Left cardiac atrium (tissue), 4 donors: ENCODE data around the gene ARSG. TPM values are rescaled to one million over a fixed set of nuclear protein-coding genes. Genes with fewer than 3 reads are reported as not detected.
A peak's percentile ranks its signal among the peaks of the same experiment; 100 is the strongest.

Source experiments
- ATAC-seq, 2 donors: fragments of 200-7000 bp; cut with Tn5 transposase; one replicate each; pipeline ENCODE4 v1.9.1; 2020; ENCODE audit warnings: mild to moderate bottlenecking in 2 of 2, moderate library complexity in 2 of 2
- DNase-seq: peaks from one replicate; pipeline ENCODE4 v3.0.0-alpha.2; 2020
- intact Hi-C, 2 donors: fragments of 100-400 bp; cut with DNase I; formaldehyde crosslinking; loops; one replicate each; pipeline versions ENCODE4 v1.14.1 to v1.15.1; 2022 to 2023
- total RNA-seq, 2 donors: library from RNA; stranded (reverse); fragmentation: NEBNext Ultra II Directional; extraction: Animal tissue kit (Norgen Biotek cat#: 25700); gene quantifications; one replicate each; pipeline ENCODE4 v1.2.1, GENCODE V29; 2021
- donor health status: DM: no; HTN: yes; CAD: no.
- donor health status: DM: no; HTN: yes; CAD: no; lungs with severe emphysema.
- donor health status: DM: yes; HTN: yes; CAD: no.
- donor health status: Dilated cardiomyopathy.

Gene ARSG
- total RNA-seq, 2 donors from 2014 or later, result 5.9 to 6.9 TPM

DNA sequence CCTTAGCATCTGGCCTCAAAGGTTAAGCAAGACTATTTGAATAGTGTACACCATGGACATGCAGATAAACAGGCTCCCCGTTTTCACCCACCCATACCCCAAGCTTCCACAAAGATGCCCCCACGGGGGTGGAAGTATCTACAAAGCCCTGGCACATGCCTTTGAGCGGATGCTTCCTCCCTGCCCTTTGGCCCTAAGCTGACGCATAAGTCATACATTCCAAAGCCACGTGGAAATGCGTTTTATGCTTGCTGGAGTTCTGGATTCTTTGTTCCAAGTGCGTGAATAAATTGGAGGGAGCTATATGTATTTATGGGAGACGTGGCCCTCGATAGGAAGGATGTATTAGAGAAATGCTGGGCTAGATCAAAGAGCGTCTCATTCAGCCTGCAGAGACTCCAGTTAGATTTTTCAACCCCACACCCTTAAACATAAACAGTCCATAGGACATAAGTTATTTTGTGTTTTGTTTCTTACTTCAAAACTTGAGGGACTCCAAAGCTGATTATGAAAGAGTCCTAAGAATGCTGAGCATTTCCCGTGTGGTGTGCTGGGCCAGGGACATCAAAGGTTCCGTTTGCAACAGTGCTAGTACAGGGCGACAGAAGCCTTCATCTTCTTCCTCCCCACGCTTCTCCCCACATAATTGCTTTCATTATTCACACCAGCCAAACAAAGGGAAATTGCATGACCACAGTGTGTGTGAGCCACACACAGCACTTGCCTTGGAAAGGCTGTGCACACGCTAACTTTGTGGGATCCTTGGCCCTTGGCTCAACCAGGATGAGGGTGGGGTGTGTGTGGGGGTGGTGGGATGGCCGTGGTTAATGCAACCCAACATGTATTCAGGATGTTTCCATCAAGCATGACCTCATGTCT lies 92.4 kb downstream of the ARSG start:
- peak; percentile 62 for DNase-seq
- peak in 1 of 2 donors; percentile 5 for ATAC-seq
- intact Hi-C loops, result no loop called here

DNA sequence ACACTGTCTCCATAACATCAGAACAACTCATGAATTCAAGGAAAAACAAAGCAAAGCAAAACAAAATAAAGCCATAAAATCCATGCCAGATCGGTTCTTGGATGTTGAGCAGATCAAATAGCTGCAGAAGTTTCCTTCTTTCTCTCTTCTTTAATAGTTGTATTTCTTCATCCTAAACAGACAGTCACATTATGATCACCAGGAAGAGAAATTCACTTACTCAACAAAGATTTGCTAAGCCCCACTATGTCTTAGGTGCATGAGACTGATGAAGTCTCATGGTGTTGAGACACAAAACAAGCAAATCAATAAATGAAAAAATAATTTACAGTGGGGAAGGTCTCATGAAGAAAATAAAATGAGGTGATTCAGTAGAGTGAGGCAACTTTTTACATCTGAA lies 93.2 kb downstream of the ARSG start:
- intact Hi-C loops, result no loop called here
- no peak for DNase-seq
- no peak for ATAC-seq

DNA sequence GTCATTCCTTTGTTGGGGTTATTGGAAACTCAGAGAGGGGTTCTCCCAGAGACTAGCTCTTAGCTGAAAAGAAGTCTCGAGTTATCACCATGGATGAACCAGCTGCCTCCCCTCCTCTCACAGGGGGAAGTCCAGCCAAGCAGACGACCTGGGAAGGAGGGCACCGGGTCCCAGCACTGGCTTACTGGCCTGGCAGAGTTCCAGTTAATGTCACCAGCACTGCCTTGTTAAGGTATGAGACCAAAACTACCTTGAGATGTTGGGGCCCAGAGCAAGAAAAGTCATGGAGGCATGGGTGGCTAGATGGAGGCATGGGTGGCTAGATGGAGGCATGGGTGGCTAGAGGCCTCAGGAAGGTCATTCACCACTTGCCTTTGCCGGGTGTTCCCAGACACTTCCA lies 93.6 kb downstream of the ARSG start:
- no peak for ATAC-seq
- intact Hi-C loops, result no loop called here
- DNase-seq, result no peak

DNA sequence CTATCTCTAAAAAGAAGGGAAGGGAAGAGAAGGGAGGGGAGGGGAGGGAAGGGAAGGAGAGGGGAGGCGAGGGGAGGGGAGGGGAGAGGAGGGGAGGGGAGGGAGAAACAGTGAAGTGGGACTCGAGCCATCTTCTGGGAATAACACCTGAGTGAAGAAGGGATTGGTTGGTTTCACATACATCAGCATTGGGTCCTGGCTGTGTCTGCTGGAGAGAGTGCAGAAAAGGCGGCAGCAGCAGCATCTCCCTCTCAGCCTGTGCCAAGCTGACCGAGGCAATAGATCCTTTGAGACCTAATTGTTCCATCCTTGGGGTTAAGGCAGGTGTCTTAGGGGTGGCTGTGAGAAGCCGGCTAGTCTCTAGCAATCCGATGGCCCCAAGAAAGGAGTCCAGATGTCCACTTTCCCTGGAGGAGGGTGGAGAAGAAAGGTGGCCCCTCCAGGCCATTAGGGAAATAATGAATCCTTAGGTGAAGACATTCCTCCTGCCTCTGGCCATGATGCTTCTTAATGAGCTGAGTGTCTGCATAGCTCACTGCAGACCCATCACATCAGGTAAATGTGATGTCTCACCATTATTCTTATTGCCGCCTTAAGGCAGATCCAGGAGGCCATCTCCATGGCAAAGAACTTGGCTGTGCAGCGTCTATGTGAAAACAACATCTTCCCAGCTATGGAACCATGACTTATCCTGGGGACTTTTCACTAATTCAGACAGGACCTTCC lies 94.4 kb downstream of the ARSG start:
- ATAC-seq (no peak), DNase-seq (no peak)
- intact Hi-C loops, result no loop called here

DNA sequence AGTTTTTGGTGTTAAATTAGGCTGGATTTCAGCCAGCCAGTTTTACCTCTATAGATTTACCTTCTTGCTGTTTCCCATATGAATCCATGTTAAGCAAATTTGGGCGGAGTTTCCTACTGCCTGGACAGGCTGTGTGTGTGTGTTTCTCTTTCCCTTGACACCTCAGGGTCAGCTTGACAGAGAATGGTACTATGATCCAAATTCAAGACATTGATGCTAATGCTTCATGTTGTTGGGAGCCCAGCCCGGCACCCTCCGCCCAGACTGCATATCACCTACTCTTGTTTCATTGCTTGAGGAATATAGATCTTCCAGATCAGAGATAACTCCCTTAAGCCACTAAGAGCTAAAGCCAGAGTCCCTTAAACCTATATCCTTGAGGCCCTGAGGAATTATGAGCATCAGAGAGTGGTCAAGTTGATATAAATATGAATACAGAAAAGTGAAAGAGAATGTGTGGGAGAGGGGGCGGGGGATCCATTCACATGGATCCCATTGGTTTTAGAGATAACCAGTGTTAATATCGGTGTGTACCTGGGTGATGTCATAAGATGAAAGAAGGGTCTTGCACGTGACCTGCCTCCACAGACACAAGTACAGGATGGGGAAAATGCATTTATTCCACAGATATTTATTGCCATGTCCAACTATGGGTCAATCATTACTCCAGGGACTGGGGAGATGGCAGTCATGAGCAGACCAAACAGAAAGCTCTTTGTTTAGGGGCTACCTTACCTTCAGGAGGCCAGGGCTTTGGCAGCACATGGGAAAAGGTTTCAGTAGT lies 96.3 kb downstream of the ARSG start:
- no peak for ATAC-seq
- DNase-seq, result no peak
- intact Hi-C loops, result no loop called here

DNA sequence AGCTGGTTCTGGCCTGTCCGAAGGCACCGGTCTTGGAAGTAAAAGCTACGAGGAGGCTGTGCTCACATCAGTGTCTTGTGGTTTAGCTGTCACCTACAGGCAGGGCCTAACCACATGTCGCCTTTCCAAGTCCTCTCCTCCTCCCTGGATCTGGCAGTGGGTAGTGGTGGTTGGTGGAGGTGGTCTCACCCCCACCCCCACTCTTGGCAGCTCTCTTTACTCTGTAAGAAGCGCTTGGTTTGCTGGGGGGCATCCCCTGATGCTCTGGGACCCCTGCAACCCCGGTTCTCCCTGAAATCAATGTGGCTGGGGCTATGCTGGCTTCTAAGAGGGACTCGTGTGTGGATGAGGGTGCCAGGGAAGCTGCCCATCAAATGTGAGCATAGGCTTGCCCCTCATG lies 97.7 kb downstream of the ARSG start:
- DNase-seq, result no peak
- intact Hi-C loops, result no loop called here
- no peak for ATAC-seq

DNA sequence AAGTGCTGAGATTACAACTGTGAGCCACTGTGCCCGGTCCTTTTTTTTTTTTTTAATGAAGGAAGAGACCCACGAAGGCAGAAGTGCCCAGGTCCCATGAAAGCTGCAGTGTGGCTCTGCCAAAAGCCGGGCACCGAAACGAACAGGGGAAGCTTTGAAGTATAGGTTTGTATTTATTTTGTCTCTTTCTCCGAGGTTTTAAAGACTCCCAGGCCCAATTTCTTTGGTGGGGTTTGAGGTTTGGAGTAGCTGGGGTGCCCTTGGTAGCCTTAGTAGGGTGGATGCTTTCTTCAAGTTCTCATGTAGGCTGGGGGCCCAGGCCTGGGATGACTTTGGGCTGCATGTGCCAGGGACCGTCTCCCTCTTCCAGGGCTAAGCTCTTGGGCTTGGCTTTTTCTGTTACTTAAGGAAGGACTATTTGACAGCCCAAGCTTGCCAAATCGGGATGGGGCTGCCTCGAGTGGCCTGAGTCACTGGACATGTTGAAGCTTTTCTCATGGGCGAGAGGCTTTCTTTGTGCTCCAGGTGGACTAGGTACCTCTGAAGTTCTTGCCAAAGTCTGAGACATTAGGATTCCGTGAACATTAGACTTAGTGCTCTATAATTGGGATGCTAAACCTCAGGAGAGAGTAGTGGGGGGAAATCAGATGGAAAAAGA lies 99.7 kb downstream of the ARSG start:
- intact Hi-C loops, result no loop called here
- ATAC-seq (peak in 1 of 2 donors; percentile 24), DNase-seq (no peak)

DNA sequence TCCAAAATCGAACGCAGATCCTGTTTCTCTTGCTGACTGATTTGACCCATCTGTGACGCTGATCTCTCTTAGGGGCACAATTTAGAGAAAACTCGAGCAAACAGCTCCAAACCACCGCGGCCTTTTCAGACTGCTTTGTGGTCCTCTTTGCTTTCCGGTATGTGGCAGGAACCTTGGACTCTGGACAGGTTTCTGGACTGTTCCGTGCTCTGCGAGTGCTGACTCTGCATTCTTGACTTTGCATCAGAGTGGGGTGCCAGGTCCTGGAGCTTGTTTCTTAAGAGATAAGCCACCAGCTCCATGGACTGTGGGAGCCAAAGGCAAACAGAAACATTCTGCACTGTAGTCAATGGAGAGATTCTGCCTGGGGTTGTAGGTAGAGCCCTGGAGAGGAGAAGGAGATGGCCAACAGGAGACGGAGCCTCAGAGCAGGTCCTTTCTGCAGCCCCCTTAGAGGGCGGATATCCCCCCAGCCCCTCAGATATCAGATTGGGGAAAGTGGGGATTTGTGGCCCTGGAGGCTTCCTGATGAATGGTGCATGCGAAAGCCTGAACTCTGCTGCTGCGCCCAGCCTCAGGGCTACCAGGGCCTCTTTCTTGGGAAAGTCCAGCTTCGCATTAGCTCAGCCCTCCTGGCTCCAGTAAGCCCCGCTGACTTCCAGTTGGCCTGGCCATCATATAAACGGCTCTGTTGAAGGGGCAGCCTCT lies 100.4 kb downstream of the ARSG start:
- intact Hi-C loops, result no loop called here
- no peak for DNase-seq
- peak in 1 of 2 donors; percentile 68 for ATAC-seq

DNA sequence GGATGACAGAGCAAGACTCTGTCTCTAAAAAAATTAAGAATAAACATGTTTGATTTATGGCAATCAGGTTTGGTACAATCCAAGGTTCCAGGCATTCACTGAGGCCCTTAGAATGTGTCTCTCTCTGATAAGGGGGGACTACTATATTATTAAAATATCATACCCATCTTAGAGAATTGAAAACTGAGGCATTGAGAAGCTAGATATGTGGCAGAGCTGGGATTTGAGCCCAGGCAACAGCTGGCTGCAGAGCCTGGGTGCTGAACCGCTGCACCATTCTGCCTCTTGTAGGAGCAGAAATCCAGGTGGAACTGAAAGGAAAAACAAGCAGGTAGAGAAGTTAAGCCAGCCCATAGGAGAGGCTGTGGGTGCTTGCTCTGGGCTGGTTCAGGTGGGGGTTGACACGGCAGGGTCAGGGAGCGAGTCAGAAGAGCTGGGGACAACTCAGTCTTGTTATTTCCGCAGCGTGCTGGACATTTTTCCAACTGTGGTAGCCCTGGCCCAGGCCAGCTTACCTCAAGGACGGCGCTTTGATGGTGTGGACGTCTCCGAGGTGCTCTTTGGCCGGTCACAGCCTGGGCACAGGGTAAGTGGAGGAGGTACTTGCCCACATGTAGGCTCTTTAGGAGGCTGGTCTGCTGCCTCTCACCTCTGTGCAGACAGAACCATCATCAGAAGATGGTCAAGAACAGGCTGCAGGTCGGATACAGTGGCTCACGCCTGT lies 103.5 kb downstream of the ARSG start:
- intact Hi-C loops, result loop anchor here (5.0 kb wide), 1 partner anchor 132 kb away; no protein-coding TSS in a partner anchor
- DNase-seq, result no peak
- ATAC-seq, result no peak

DNA sequence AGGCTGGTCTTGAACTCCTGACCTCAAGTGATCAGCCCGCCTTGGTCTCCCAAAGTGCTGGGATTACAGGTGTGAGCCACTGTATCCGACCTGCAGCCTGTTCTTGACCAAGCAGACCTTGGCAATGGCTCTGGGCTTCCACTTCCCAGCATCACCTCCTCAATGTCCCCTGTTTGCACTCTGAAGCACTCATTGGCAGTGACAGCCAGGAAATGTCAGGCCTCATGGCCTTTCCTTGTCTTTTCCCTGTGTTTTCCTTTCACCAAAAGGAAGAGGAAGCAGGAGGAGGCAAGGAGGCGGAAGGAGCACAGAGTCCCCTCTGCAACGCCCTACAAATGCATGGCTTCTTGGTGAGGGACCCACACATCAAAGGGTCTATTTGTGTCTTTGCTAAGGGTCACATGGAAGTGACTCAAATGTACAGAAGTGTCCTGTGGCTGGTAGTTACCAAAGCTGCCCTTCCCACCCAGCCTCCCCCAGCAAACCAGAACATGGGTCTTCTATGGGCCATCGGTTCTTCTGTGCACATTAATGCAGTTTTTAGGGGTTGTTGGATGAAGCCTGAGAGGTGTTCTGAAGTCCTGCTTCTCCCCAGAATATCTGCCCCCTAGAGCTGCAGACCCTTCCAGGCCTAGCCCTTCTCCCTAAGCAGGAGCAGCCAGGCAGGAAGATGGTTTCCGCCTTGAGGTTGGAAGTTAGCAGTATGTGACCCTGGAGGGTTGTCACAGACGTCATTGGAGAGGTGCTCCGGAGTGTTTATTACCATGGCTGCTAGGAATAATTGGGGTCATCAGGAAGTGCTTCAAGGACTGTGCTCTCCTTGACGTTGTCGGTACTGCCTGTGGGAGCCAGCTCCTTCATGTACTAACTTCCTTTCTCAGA lies 105.2 kb downstream of the ARSG start:
- DNase-seq (no peak), ATAC-seq (peak in 1 of 2 donors; percentile 33)
- intact Hi-C loops, result loop anchor here (5.0 kb wide), 1 partner anchor 134 kb away; no protein-coding TSS in a partner anchor

DNA sequence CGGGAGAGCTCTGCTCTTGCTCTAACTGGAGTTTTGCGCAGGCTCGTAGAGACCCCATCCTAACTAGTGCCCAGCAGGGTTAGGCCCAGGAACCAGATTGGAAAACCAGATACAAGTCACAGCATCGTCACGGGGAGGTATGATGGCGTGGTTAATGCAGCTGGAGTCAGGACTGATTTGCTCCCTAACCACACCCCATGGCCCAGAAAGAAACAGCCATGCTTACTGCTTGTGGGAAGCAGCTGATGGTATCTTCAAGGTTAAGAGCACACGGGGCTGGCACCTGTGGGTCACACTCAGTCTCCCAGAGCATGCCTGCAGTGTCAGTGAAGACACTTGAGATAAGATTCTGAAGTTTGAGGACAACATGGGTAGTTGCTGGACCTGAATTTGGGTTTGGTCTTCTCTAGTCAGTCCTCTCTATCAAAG lies 105.8 kb downstream of the ARSG start:
- ATAC-seq, result no peak
- intact Hi-C loops, result loop anchor here (5.0 kb wide), 1 partner anchor 135 kb away; no protein-coding TSS in a partner anchor
- DNase-seq, result no peak

DNA sequence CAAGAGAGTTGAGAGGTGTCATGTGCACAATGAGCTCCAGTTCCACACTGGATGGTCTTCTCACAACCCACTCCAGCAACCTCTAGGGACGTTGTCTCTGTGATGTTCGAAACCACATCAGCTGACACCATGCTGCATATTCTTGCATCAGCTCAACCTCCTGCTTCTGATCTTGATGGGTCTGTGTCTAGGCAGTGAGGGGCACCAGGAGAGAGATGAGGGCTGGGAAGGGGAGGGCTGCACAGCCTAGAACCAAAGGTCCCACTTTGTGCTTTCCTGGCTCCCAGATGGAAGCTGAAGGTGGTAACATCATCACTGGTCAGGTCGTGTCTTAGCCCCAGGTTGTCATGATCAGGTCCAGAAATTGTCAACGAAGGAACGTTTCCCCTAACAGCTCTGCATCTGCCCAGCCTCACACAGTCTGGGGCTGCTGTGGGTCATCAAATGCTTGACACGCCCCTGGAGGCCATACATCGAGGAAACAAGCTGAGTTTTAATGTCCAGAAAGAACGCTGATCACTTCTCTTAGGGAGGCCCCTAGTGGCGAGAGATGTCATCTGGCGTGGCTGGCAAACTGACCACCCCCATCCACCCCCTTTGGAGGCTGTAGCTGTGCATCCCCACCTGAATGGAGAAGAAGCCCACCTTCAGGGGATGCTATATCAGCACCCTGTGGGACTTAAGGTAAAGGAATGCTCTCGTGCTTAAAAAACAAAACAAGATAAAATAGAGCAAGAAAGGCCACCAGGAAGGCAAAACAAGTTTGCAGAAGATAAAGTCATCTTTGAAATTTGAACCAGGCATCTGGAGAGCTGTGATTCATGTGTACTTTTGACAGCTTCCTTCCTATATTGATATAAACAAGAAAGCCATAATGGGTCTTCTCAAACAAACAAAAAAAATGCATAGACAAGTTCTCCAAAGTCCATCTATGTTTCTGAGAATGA lies 107.7 kb downstream of the ARSG start:
- peak; percentile 70 to 83 for ATAC-seq
- intact Hi-C loops, result loop anchor here (5.0 kb wide), 1 partner anchor 137 kb away; no protein-coding TSS in a partner anchor
- peak; percentile 64 for DNase-seq

DNA sequence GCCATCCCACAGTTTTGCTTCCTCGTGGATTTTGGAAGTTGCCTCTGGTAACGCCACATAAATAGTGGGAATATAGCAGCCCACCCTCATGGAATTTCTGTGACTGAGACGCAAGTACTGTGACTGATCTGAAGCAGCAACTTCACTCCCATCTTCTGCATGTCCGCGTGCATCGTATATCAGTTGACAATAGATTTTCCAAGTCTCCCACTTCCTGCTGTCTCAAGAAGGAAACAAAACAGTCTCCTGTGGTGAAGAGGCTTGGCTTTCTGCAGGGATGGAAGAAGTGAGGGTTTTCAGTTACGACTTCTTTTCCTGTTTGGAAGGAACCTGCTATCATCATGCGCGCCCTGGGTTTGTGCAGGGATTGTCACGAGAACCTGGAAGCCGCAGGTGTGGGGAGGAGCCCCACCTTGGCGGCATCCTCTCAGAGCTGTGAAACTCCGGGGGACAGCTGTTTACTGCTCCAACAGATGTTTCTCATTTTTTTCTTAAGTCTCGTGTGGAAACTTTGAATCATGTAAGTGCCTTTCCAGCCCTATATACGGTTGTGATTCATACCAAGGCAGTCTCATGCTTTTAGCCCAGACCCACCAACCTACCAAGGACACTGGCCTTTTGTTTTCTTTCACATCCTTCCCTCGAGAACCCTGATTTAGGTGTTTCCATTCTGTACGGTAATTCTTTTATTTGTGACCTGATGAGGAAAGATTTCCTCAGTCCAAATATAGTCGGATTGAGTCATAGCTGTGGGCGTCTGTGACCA lies 108.5 kb downstream of the ARSG start:
- intact Hi-C loops, result loop anchor here (5.0 kb wide), 1 partner anchor 138 kb away; no protein-coding TSS in a partner anchor
- DNase-seq (no peak), ATAC-seq (peak in 1 of 2 donors; percentile 18)

DNA sequence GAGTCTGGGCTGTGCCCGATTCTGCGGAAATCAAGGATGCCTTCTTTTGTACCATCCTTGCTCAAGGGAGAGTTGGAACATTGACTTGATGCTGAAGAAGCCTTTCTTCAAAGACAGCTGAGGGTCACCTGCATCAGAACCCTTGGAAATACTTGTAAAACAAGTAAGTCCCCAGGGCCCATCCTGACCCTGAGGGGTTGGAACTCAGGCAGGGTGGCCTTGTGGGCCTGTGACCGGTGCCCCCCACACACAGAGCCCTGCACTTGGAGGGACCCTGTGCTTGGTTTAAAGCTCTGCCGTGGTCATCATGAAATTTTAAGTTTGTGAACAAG lies 109.1 kb downstream of the ARSG start:
- intact Hi-C loops, result no loop called here
- DNase-seq, result no peak
- ATAC-seq, result no peak

DNA sequence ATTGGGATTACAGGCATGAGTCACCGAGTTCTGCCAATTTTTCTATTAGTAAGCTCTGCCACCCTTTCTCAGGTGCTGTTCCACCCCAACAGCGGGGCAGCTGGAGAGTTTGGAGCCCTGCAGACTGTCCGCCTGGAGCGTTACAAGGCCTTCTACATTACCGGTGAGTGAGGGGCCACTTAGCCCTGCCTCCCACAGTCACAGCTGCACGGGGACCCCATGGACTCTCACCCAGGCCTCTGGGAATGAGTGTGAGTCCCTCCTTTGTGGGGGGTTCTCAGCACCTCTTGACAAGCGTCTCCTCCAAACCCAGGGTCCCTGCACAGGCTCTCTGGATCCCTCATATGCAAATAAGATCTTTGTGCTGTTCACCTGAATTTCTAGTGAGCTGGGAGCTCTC lies 110.0 kb downstream of the ARSG start:
- intact Hi-C loops, result no loop called here

More for the DNA sequence above, 110.0 kb downstream of the ARSG start:
- DNase-seq, result no peak
- ATAC-seq, result no peak
